GM11168 (cell line): ENCODE data around the gene FAM221B.

Experiments used
- in situ Hi-C: fragments of 300-500 bp; cut with MboI; formaldehyde crosslinking; loops from one replicate; pipeline ENCODE4 v1.12.0; 2022; ENCODE audit warnings: low sequenced_read_pairs; ENCODE audit not compliant: unreplicated experiment

FAM221B gene

DNA sequence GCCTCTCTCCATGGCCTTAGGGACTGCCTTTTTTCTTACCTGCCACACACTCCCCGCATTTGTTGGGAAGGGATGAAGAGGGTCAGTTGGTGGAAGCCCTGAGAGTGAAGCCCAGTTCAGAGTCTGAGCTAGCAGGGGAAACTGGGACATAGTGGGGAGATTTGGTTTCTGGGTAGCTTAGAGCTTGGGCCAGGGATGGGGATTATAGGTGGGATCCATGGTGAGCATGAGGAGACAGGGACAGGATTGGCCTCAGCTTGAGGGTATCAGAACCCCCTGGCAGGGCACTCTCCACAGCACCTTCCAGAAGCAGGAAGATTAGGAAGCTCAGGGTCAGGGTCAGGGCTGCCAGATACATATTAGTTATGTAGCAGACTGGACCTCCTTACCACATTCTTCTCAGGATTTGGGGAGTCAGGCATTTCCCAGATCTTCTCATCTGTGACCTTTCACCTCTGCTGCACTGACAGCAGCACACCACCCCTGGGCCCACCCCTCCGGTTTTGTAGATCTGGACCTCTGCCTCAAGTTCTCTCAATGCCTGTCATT lies 23.8 kb upstream of the FAM221B start:
- in situ Hi-C loops: no loop called here

DNA sequence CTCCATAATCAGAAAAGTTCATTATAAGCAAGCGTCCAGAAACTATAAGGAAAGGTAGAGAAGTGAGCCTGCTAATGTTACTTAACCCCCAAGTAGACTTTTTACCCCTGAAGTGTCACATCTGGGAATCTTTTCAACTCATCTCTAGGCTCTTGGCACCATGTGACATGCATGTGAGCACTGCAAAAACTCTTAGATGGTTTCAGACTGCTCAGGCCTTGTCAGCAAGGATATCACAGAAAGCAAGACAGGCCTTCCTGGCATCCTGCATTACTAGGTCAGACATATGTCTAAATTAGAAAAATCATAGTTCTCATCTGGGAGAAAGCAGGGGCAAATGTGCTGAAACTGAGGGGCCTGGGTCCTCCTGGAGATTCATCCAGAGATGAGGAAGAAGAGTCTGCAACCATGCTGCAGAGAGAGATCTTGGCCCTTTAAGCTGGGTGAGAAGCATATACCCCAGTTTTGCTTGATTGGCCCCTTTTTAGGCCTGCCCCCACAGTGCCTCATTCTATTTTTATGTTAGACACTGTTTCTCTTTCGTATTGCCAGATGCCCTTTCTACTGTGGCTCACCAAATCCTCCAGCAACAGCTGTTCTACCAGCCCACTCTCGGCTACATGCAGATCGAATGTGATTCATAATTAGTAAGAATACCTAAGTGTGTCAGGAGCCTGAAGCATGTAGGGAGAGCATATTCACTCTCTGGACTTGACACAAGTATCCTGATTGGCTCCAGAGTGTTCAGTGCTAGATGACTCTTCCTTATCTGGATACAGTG lies 19.4 kb upstream of the FAM221B start:
- in situ Hi-C loops: no loop called here

DNA sequence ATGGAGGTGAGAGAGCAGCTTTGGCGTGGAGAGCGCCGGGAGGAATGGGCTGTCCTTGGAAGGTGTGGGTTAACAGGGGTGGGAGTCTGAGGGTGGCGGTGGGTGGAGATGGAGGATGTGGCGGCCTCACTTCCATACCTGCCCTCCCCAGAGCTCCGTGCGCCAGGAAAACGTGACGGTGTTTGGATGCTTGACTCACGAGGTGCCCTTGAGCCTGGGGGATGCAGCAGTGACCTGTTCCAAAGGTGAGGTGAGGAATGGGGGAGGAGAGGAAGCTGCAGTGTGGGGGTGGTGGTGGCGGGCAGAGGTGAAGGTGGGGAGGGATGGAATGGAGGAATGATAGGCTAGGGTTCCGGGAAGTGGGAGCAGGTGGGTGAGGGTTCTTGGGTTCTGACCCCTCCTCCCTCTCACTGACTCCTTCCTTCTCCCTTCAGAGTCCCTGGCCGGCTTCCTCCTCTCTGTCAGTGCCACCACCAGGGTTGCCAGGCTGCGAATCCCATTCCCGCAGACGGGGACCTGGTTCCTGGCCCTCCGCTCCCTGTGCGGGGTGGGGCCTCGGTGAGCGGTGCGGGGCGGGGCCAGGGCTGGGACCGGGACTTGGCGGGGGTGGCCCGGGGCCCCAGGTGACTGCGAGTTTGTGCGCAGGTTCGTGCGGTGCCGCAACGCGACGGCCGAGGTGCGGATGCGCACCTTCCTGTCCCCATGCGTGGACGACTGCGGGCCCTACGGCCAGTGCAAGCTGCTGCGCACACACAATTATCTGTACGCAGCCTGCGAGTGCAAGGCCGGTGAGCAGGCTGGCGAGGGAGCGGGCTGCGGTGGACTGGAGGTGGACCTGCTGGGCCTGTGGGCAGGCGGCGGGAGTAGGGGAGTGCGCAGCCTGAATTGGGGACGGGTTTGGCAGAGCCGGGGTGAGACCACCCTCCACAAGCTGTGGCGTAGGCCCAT lies 17.6 kb upstream of the FAM221B start:
- in situ Hi-C loops: no loop called here

- in situ Hi-C loops: no loop called here
Measured at GRCh38 chr9:35844628-35845270, 16.2 kb upstream of the FAM221B start.

DNA sequence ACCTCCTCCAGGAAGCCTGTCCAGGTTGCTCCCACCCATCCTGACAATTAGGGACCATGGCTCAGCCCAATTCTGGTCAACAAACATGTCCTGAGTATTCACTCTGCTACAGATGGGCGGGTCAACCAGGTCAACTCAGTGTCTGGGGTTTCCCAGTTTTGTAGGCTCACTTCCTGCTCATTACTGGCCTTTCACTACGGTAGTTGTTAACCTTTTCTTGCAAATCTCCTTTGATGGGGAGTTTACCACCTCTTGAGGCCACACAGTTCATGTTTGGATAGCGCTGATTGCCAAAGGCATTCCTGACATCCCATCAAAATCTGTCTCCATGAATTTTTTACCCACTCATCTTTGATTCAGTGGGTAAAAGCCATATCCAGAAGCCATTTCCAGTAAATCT lies 14.3 kb upstream of the FAM221B start:
- in situ Hi-C loops: no loop called here

GRCh38 chr9:35842020-35842745 lies 13.7 kb upstream of the FAM221B start:
- in situ Hi-C loops: no loop called here

GRCh38 chr9:35841645-35841900 lies 13.0 kb upstream of the FAM221B start:
- in situ Hi-C loops: no loop called here

GRCh38 chr9:35840881-35841644 lies 12.5 kb upstream of the FAM221B start:
- in situ Hi-C loops: no loop called here

- in situ Hi-C loops: no loop called here
Measured at GRCh38 chr9:35839926-35840325, 11.4 kb upstream of the FAM221B start.

DNA sequence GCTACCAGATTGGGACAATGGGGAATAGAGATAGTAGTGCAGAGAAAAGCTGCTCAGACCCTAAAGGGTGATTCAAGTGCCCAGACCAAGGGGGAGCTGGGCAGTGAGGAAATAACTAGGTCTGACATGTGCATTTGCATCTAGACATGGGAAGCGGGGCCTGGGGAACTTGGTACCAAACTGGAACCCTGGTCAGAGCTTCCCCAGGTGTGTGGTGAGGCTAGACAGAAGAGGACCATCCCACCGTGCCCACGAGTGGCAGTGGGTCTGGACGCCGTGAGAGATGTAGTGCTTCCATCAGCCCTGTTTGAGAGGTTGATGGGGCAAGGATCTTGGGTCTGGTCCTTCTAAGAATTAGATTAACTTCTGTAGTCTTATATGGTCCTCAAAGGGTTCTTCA lies 8.1 kb upstream of the FAM221B start:
- in situ Hi-C loops: no loop called here

- in situ Hi-C loops: no loop called here
Measured at GRCh38 chr9:35835766-35836165, 7.2 kb upstream of the FAM221B start.

DNA sequence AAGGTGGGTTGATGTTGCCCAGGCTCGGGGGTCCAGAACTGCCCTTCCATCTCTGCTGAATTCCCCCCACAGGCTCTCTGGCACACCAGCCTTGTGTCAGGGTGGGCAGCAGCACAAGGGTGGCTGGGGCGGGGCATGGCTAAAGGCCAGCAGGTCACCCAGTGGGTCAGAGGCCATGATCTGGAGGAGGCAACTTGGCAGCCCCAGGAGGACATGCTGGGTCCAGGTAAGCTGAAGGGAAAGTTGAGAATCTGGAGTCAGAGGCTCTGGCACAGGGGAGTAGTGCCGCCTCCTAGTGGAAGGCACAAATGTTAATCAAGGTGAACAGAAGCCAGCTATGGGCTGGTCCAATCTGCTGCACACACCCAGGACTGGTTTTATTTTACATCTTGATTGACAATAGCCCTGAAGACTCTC lies 6.7 kb upstream of the FAM221B start:
- in situ Hi-C loops: no loop called here

- in situ Hi-C loops: no loop called here
Measured at GRCh38 chr9:35834260-35835215, 6.0 kb upstream of the FAM221B start.

GRCh38 chr9:35832814-35833213 lies 4.3 kb upstream of the FAM221B start:
- in situ Hi-C loops: no loop called here

DNA sequence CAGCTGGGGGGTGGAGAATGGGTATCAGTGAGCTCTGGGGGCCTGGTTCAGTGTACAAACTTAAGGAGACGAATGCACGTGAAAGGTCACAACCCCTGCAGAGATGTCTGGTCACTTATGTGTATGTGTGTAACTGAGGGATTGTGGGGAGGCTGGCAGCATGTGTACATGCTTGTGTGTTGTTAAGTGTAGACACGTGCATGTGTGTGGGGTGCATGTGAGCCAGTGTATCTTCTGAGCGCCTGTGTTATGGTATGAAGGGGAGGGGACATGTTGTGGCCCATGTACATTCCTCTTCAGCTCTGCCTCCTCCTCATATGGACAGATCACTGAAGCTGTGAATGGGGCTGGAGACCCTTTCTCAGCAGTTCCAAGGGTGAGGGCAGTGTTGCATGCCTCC lies 2.5 kb upstream of the FAM221B start:
- in situ Hi-C loops: no loop called here

DNA sequence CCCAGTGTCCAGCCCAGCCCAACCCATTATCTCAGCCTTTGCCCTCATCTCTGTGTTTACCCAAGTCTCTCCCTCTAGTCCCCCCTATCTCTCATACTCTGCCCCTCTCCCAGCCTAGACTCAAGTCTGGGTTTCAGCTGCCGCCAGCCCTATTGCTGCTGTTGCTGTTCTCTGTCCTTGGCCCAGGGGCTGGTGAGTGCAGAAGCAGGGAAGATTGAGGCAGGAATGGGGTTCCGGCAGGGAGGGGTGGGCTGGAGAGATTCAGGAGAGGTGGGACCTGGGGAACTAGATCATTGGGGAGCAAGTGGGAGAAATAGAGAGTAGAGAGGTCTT lies 1.2 kb upstream of the FAM221B start:
- in situ Hi-C loops: no loop called here

- in situ Hi-C loops: no loop called here
Measured at GRCh38 chr9:35829084-35829763, 692 bp upstream of the FAM221B start, which contains the start of gene TMEM8B. Gene TMEM8B, plus strand, starts transcription at chr9:35829228. Its CDS starts 220 bp downstream, at chr9:35829448.

DNA sequence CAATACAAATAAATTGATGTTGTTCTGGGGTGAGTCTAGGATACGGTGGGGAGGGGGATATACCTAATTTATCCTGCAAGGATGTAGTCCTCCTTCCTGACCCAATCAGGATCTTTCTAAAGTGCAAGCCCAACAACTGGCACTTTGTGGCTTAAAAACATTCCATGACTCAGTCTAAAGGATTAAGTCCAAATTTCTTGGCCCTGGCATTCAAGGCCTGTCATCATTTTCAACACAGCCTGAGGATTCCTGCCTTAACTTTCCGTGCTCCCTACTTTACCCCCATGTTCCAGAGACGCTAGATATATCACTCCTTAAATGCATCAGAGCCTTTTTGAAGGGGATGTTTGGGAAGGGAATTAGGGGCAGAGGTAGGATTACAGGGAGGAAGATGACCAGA lies 1.0 kb downstream of the FAM221B start:
- in situ Hi-C loops: no loop called here
